ENCODE results near the gene HPS1. TPM values are rescaled to one million over a fixed set of nuclear protein-coding genes. Genes with fewer than 3 reads are reported as not detected.

HPS1 gene
- total RNA-seq, 1 donor from 2014 or later, result 31.9 TPM

DNA sequence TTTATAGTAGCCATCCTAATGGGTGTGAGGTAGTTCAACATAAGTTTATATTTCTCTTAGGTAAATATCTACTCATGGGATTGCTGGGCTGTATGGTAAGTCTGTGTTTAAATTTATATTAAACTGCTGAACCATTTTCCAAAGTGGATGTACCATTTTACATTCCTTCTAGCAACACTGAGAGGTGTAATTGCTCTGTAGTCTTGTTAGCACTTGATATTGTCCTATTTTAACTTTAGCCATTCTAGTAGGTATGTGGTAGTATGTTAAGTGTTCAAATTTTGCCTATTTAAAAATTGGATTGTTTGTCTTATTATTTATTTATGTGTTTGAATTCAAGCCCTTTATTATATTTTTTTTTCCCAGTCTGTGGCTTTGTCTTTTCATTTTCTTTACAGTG lies 2.6 kb upstream of the HPS1 start:
- H3K36me3 ChIP-seq, result peaks cover 7% of the 10 kb centered on the region
- H3K4me3 ChIP-seq, result no peak overlapping the region
- no peak overlapping the region for H3K27ac ChIP-seq (replicated peaks)
- no peak for DNase-seq
- TF ChIP-seq CTCF (IDR thresholded peaks at IDR 0.05; ENCODE audit: borderline replicate concordance), result no peak
- intact Hi-C loops (cut with micrococcal nuclease), result no loop called here
- no peaks in the 10 kb centered on the region for H3K9me3 ChIP-seq (replicated peaks)
- peaks cover 25% of the 10 kb centered on the region for H3K4me1 ChIP-seq
- no peaks in the 10 kb centered on the region for H3K27me3 ChIP-seq (ENCODE audit: low read depth)

DNA sequence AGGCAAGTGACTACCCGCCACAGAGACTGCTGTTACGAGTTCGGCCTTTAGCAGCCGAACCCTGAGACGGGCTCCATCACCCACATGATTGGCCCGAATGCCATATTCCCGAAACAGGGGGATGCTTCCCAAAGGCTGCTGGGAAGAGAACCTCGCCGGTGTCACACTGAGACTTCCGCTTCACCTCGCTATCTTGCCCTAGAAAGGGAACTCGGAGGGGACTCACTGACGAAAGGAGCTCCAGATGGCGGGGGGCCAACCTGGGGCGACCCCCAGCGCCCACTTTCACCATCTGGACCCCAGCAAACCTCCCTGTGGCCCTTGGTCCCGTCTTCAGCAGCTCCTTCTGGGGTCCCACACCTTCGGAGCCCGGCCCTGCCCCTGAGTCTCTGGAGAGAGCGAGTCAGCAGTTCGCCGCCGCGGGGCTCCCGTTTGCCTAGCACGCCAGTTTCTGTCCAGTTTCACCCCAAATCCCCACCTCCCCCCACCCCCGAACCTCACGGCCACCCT lies 529 bp downstream of the HPS1 start:
- intact Hi-C loops (cut with micrococcal nuclease), result no loop called here

GRCh38 chr10:98445200-98445812 lies 1.4 kb downstream of the HPS1 start:
- intact Hi-C loops (cut with micrococcal nuclease), result no loop called here
- Histone ChIP-seq H3K27ac (replicated peaks) (peak overlapping the region; percentile 87), H3K27me3 (ENCODE audit: low read depth) (no peaks in the 10 kb centered on the region), H3K4me1 (peaks cover 25% of the 10 kb centered on the region), H3K4me3 (peak overlapping the region; percentile 81), H3K36me3 (peaks cover 29% of the 10 kb centered on the region), H3K9me3 (replicated peaks) (no peaks in the 10 kb centered on the region)
- no peak for TF ChIP-seq CTCF (IDR thresholded peaks at IDR 0.05; ENCODE audit: borderline replicate concordance)
- DNase-seq, result no peak

More for the DNA sequence above, 529 bp downstream of the HPS1 start:
- DNase-seq, result no peak
- no peaks in the 10 kb centered on the region for H3K27me3 ChIP-seq (ENCODE audit: low read depth)
- H3K4me1 ChIP-seq, result peaks cover 25% of the 10 kb centered on the region
- peaks cover 23% of the 10 kb centered on the region for H3K36me3 ChIP-seq
- no peak for TF ChIP-seq CTCF (IDR thresholded peaks at IDR 0.05; ENCODE audit: borderline replicate concordance)
- H3K27ac ChIP-seq (replicated peaks), result peak overlapping the region; percentile 87
- peak overlapping the region; percentile 81 for H3K4me3 ChIP-seq
- H3K9me3 ChIP-seq (replicated peaks), result no peaks in the 10 kb centered on the region

DNA sequence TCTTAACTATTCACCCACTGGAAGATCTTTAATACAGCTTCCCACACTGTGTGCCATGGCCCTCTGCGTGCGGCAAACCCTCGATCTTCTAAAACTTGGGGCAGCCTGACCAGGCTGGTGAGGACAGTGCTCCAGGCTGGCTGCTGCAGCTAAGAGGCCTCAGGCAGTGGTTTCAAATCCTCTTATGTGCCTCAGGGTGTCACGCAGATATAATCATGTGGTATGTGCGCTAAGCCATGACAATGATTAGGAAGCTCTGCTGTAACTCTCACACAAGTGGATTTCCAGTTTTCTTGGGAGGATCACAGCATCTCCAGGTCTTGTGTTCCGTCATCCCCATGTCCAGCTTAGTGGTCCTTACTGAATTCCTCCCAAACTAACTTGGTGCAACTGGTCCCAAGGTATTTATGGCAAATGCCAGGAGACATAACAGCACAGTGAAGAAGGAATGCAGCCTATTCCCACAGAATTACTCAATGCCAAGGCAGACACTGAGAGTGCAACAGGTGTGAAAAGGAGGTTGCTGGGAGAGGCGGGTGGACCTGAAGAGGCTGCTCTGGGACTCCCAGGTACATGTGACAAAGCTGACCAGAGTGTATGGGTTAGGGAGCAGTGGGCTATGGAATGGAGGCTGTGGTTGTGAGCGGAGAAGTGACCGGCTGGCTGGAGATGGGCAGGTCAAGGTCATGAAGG lies 2.3 kb downstream of the HPS1 start:
- Histone ChIP-seq H3K4me1 (peaks cover 25% of the 10 kb centered on the region), H3K27ac (replicated peaks) (no peak overlapping the region), H3K9me3 (replicated peaks) (no peaks in the 10 kb centered on the region), H3K27me3 (ENCODE audit: low read depth) (no peaks in the 10 kb centered on the region), H3K36me3 (peaks cover 38% of the 10 kb centered on the region), H3K4me3 (no peak overlapping the region)
- intact Hi-C loops (cut with micrococcal nuclease), result no loop called here
- no peak for DNase-seq
- no peak for TF ChIP-seq CTCF (IDR thresholded peaks at IDR 0.05; ENCODE audit: borderline replicate concordance)

DNA sequence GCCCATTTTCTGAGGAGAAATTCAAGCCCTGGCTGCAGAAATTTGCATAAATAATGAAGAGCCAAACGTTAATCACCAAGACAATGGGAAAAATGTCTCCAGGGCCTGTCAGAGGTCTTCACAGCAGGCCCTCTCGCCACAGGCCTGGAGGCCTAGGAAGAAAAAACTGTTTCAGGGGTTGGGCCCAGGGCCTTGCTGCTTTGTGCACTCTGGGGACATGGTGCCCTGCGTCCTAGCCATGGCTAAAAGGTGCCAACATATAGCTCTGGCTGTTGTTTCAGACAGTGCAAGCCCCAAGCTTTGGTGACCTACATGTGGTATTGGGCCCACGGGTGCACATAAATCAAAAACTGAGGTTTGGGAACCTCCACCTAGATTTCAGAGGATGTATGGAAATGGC lies 8.0 kb downstream of the HPS1 start:
- H3K36me3 ChIP-seq, result peaks cover 63% of the 10 kb centered on the region
- no peak for TF ChIP-seq CTCF (IDR thresholded peaks at IDR 0.05; ENCODE audit: borderline replicate concordance)
- intact Hi-C loops (cut with micrococcal nuclease), result no loop called here
- H3K4me3 ChIP-seq, result no peak overlapping the region
- H3K27ac ChIP-seq (replicated peaks), result no peak overlapping the region
- no peaks in the 10 kb centered on the region for H3K27me3 ChIP-seq (ENCODE audit: low read depth)
- peaks cover 12% of the 10 kb centered on the region for H3K4me1 ChIP-seq
- DNase-seq, result no peak
- no peaks in the 10 kb centered on the region for H3K9me3 ChIP-seq (replicated peaks)
